Gastroesophageal sphincter (tissue), 3 donors: Measurements from ENCODE around the gene TRIM7.
"Not testable (repeated sequence)": the region's sequence is repeated elsewhere in the genome, so short reads cannot be mapped to it uniquely, and the experiment has no call there.

Source experiments
- CTCF ChIP-seq, 4 experiments: fragments of 200-600 bp in 2 of 4; fragments of 450-650 bp in 2 of 4; sonication (generic) in 1 of 4; IDR thresholded peaks; one replicate each; pipeline ENCODE4 v1.5.1; 2017 to 2019; ENCODE audit warnings: antibody characterized with exemption in 4 of 4, mild to moderate bottlenecking in 2 of 4, moderate library complexity in 2 of 4
- POLR2A ChIP-seq, 2 donors: fragments of 450-650 bp; IDR thresholded peaks; one replicate each; pipeline ENCODE4 v1.6.1; 2017; ENCODE audit warnings: antibody characterized with exemption in 2 of 2, mild to moderate bottlenecking in 2 of 2, moderate library complexity in 1 of 2

DNA sequence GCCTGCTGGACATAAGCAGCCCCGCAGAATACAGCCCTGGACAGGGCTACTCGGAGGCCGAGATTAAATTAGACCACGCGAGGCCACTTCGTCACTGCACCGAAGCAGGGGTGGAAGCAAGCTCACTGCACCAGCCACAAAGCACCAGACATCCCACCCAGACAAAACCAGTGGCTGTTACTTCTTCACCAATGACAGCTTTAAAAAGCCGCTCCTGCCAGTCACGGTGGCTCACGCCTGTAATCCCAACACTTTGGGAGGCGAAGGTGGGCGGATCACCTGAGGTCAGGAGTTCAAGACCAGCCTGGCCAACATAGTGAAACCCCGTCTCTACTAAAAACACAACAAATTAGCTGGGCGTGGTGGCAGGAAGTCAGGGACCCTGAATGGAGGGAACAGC lies 27.4 kb downstream of the TRIM7 start:
- TF ChIP-seq CTCF, POLR2A (IDR thresholded peaks at IDR 0.05): not testable (repeated sequence)
